Activated CD4-positive, alpha-beta T cell treated with anti-CD3 and anti-CD28 coated beads, Interleukin-2, amount 50 U/mL, for 1 hour (primary cell): ENCODE data around the gene HUS1B.

ENCODE experiments used
- DNase-seq: peaks from one replicate; pipeline ENCODE4 v3.0.0-alpha.2; 2020

The HUS1B gene

DNA sequence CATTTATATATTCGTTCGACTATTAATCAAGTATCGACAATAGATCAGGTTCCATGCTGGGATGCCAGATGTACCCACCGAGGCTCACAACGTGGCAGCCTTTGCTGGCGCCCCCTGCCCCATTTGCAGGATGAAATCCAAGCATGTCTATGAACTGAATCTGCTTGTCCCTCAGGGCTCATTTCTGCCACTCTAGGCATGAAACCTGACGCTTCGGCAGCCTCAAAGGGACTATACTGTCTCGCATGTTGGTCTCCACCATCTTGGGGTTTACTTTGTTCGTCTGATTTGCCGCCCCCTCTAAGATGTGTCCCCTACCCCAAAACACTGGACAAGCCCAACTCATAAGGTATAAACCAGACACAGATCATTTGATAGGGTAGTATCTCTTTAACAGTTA is 36.7 kb downstream of the HUS1B start:
- DNase-seq: no peak

DNA sequence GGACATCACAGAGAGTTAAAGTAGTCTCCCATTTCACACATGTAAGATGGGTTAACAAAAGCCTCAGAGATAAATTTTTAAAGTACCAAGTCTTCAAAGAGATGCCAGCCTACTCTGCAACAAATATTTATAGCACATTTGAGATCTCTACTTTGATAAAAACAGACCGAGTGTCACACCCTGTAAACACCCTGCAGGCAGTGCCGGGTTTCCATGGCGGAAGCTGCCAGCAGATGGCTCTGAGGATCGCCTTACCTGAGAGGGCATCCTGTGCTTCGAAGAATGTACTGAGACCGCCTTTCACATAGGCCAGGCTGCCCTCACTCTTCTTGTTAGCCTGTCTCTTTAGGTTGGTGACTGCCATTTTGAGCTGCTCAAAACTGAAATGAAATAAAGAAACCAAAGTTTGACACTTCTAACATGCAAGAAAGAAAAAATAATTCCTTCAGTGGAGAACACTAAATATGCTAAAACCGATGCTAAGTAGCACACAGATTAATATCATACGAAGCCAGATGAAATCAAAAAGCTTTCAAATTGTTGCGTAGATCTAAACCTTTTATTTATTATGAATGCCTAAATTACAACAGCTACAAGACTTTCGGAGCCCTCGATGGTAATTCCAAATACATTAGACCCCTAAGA is 39.3 kb downstream of the HUS1B start:
- DNase-seq: no peak

DNA sequence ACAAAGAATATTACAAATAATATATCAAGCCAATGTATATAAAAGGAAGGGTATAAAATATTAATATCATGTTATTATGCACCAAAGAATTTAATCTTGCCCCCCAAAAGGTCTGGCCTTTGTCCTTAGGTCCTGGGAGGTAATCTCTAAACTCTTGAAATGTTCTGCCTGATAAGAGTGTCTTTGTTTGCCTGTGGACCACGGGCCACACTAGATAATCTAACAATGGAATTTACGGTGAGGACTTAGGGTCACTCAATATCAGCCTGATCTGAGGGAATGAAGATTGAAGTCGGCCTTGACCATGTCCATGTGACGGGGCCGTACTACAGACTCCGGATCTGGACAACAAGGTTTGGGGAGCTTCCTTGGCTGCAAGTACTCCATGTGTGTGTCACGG is 42.9 kb downstream of the HUS1B start:
- DNase-seq: no peak

DNA sequence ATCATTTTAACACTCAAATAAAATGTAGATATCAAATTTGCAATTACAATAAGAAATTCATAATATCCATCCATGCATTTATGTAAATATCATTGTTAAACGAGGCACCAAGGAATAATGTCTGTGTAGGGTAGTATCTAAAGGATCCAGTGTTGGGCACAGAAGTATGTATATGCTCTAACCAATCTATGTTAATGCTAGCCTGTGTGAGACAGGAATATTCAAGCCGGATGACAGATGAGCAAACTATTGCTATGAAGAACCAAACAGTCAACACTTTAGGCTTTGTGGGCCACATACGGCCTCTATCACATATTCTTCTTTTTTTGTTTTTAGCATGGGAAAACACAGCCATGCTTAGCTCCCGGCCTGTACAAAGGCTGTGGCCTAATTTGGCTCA is 45.0 kb downstream of the HUS1B start:
- no peak for DNase-seq

DNA sequence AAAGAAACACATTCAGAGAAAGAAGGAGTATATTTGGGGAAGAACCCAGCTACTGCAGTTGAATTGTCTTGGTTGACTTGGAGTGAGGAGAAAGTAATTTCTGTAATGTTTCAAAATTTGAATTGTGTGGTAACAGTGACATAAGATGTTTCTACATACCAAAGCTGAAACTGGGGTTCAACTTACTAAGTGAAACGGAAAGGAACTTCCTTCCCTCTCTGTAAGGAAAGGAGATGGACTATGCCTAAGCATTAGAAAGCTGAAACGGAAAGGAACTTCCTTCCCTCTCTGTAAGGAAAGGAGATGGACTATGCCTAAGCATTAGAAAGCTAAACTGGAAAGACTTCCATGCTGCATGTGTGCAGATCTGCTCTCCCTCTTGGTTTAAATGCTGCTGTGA is 46.0 kb downstream of the HUS1B start:
- no peak for DNase-seq

DNA sequence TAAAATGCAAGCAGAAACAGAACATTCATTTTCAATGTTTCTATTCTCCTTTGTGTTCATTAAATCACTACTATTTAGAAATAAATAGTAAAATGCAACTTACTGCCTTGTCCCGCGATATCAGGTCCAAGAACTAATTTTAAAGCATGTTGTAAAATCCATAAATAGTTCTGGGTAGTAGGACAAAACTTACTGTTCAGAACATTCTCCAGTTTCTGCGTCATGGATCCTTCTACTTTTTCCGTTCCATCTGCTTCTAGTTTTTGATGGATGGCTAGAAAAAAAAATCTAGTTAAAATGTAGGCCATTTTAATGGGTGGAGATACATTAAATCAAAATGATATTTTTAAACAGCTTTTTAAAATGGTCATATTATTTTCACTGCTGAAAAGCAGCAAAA is 47.0 kb downstream of the HUS1B start:
- DNase-seq: no peak

DNA sequence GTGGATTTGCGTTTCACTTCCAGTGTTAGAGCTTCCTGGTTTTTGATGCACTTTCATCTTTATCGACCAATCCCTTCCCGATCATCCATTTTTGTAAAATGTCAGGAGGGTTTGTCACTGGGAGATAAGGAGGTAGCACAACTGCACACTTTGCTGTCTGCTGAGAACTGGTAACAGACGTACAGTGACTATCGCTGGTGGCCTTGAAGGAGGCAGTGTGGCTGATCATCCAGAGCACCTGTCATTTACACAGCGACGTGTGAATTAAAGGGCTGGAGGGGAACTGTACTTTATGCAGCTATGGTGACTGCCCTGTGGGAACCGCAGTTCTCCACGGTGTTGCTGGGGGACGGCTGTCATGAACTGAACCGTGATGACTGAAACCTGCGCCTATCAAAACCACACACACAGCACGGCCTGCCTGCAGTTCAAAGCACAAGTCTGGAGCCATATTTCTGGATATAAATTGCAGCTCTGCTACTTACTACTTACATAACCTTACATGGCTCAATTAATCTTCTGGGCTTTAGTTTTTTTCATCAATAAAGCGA is 50.0 kb downstream of the HUS1B start:
- no peak for DNase-seq
